ENCODE data around the gene LY9.

The LY9 gene

DNA sequence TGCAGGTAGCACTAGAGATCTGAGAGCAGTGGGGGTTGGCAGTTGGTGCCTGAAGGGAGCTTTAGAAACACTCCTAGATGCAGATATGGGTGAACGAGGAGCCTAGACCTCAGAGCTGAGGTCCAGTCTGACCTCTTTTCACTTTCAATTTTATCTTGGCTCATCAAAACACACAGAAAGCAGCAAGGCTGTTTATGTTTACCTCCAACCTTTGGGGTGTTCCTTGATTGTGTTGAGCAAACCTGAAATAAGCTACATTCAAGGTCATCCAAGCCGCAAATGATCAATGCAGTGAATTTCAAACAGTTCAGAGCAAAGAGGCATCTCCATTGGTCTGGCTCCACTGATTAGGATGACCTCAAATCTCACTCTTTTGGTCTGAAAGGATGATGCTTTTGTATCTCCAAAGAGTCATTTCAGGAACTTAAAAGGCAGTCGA, 1.3 kb downstream of the LY9 start:
- Histone ChIP-seq H3K36me3 (ENCODE audit: insufficient read depth, insufficient read length, low read length) (no peaks in the 10 kb centered on the region), H3K27me3 (ENCODE audit: insufficient read depth, insufficient read length) (no peaks in the 10 kb centered on the region), H3K9ac (ENCODE audit: insufficient read length, low read depth) (no peak overlapping the region), H3K4me1 (ENCODE audit: insufficient read depth, insufficient read length) (no peaks in the 10 kb centered on the region), H3K9me3 (ENCODE audit: insufficient read depth, low read length) (no peaks in the 10 kb centered on the region), H3K4me3 (ENCODE audit: insufficient read length, low read depth) (no peak overlapping the region)
- TF ChIP-seq ZNF274 (IDR thresholded peaks at IDR 0.05; ENCODE audit: low read depth, low read length) (no peak), SUZ12 (IDR thresholded peaks at IDR 0.05; ENCODE audit: extremely low read depth, insufficient read depth, insufficient read length) (no peak), YY1 (IDR thresholded peaks at IDR 0.05; ENCODE audit: insufficient read depth, insufficient read length) (no peak)
- no peak for DNase-seq (ENCODE audit: low read depth, low spot score)

GRCh38 chr1:160797861-160798273, 1.9 kb downstream of the LY9 start:
- Histone ChIP-seq H3K36me3 (ENCODE audit: insufficient read depth, insufficient read length, low read length) (no peaks in the 10 kb centered on the region), H3K4me1 (ENCODE audit: insufficient read depth, insufficient read length) (no peaks in the 10 kb centered on the region), H3K9ac (ENCODE audit: insufficient read length, low read depth) (no peak overlapping the region), H3K4me3 (ENCODE audit: insufficient read length, low read depth) (no peak overlapping the region), H3K27me3 (ENCODE audit: insufficient read depth, insufficient read length) (no peaks in the 10 kb centered on the region), H3K9me3 (ENCODE audit: insufficient read depth, low read length) (no peaks in the 10 kb centered on the region)
- no peak for TF ChIP-seq ZNF274 (IDR thresholded peaks at IDR 0.05; ENCODE audit: low read depth, low read length)
- no peak for TF ChIP-seq YY1 (IDR thresholded peaks at IDR 0.05; ENCODE audit: insufficient read depth, insufficient read length)
- TF ChIP-seq SUZ12 (IDR thresholded peaks at IDR 0.05; ENCODE audit: extremely low read depth, insufficient read depth, insufficient read length), result no peak
- DNase-seq (ENCODE audit: low read depth, low spot score), result no peak

GRCh38 chr1:160798439-160798838, 2.5 kb downstream of the LY9 start:
- no peak overlapping the region for H3K9ac ChIP-seq (ENCODE audit: insufficient read length, low read depth)

GRCh38 chr1:160799641-160800040, 3.7 kb downstream of the LY9 start:
- H3K4me3 ChIP-seq (ENCODE audit: insufficient read length, low read depth), result no peak overlapping the region
- TF ChIP-seq SUZ12 (IDR thresholded peaks at IDR 0.05; ENCODE audit: extremely low read depth, insufficient read depth, insufficient read length) (no peak), YY1 (IDR thresholded peaks at IDR 0.05; ENCODE audit: insufficient read depth, insufficient read length) (no peak), ZNF274 (IDR thresholded peaks at IDR 0.05; ENCODE audit: low read depth, low read length) (no peak)
- no peaks in the 10 kb centered on the region for H3K4me1 ChIP-seq (ENCODE audit: insufficient read depth, insufficient read length)
- no peaks in the 10 kb centered on the region for H3K27me3 ChIP-seq (ENCODE audit: insufficient read depth, insufficient read length)
- no peaks in the 10 kb centered on the region for H3K36me3 ChIP-seq (ENCODE audit: insufficient read depth, insufficient read length, low read length)
- 0 out of 2 replicates have a peak, but pooled peaks cover 4% of the 10 kb centered on the region for H3K9me3 ChIP-seq (ENCODE audit: insufficient read depth, low read length)
- DNase-seq (ENCODE audit: low read depth, low spot score), result no peak
- no peak overlapping the region for H3K9ac ChIP-seq (ENCODE audit: insufficient read length, low read depth)

More at GRCh38 chr1:160798439-160798838, 2.5 kb downstream of the LY9 start:
- Histone ChIP-seq H3K9me3 (ENCODE audit: insufficient read depth, low read length) (no peaks in the 10 kb centered on the region), H3K36me3 (ENCODE audit: insufficient read depth, insufficient read length, low read length) (no peaks in the 10 kb centered on the region), H3K27me3 (ENCODE audit: insufficient read depth, insufficient read length) (no peaks in the 10 kb centered on the region), H3K4me1 (ENCODE audit: insufficient read depth, insufficient read length) (no peaks in the 10 kb centered on the region), H3K4me3 (ENCODE audit: insufficient read length, low read depth) (no peak overlapping the region)
- TF ChIP-seq SUZ12 (IDR thresholded peaks at IDR 0.05; ENCODE audit: extremely low read depth, insufficient read depth, insufficient read length) (no peak), ZNF274 (IDR thresholded peaks at IDR 0.05; ENCODE audit: low read depth, low read length) (no peak), YY1 (IDR thresholded peaks at IDR 0.05; ENCODE audit: insufficient read depth, insufficient read length) (no peak)
- no peak for DNase-seq (ENCODE audit: low read depth, low spot score)

DNA sequence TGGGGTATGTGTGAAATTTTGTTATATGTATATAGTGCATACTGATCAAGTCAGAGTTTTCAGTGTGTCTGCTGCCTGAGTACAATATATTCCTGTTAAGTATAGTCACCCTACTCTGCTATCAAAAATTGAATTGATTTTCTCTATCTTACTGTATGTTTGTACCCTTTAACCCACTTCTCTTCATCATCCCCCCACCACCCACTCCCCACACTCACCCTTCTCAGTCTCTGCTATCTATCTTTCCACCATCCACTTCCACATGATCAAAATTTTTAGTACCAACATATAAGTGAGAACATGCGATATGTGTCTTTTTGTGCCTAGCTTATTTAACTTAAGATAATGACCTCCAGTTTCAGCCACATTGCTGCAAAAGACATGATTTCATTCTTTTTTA, 4.2 kb downstream of the LY9 start:
- Histone ChIP-seq H3K9me3 (ENCODE audit: insufficient read depth, low read length) (peaks cover 8% of the 10 kb centered on the region; the same call in 1 of the 2 replicates), H3K4me1 (ENCODE audit: insufficient read depth, insufficient read length) (no peaks in the 10 kb centered on the region), H3K9ac (ENCODE audit: insufficient read length, low read depth) (no peak overlapping the region), H3K4me3 (ENCODE audit: insufficient read length, low read depth) (no peak overlapping the region), H3K27me3 (ENCODE audit: insufficient read depth, insufficient read length) (no peaks in the 10 kb centered on the region), H3K36me3 (ENCODE audit: insufficient read depth, insufficient read length, low read length) (no peaks in the 10 kb centered on the region)
- TF ChIP-seq ZNF274 (IDR thresholded peaks at IDR 0.05; ENCODE audit: low read depth, low read length), result no peak
- no peak for TF ChIP-seq SUZ12 (IDR thresholded peaks at IDR 0.05; ENCODE audit: extremely low read depth, insufficient read depth, insufficient read length)
- no peak for TF ChIP-seq YY1 (IDR thresholded peaks at IDR 0.05; ENCODE audit: insufficient read depth, insufficient read length)
- DNase-seq (ENCODE audit: low read depth, low spot score), result no peak

DNA sequence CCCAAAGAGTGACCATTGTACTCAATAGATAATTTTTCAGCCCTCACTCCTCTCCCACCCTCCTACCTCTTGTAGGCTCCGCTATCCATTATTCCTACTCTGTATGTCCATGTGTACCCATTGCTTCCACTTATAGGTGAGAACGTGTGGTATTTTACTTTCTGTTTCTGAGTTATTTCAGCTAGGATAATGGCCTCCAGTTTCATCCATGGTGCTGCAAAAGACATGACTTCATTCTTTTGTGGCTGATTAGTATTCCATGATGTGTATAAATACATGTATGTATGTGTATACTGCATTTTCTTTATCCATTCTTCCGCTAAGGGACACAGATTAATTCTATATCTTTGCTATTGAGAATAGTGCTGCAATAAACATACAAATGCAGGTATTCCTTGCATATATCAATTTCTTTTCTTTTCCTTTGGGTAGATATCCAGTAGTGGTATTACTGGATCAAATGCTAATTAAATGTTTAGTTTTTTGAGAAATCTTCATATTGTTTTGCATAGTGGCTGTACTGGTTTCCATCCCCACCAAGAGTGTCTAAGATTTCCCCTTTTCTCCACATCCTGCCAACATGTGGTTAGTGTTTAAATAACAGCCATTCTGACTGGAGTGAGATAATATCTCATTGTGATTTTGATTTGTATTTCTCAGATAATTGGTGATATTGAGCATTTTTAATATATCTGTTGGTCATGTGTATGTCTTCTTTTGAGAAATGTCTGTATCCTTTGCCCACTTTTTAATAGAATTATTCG, 4.9 kb downstream of the LY9 start:
- no peaks in the 10 kb centered on the region for H3K27me3 ChIP-seq (ENCODE audit: insufficient read depth, insufficient read length)
- H3K4me1 ChIP-seq (ENCODE audit: insufficient read depth, insufficient read length), result no peaks in the 10 kb centered on the region
- peaks cover 12% of the 10 kb centered on the region; the same call in 1 of the 2 replicates for H3K9me3 ChIP-seq (ENCODE audit: insufficient read depth, low read length)
- no peak for TF ChIP-seq SUZ12 (IDR thresholded peaks at IDR 0.05; ENCODE audit: extremely low read depth, insufficient read depth, insufficient read length)
- no peak for TF ChIP-seq YY1 (IDR thresholded peaks at IDR 0.05; ENCODE audit: insufficient read depth, insufficient read length)
- no peak for TF ChIP-seq ZNF274 (IDR thresholded peaks at IDR 0.05; ENCODE audit: low read depth, low read length)
- no peaks in the 10 kb centered on the region for H3K36me3 ChIP-seq (ENCODE audit: insufficient read depth, insufficient read length, low read length)
- H3K4me3 ChIP-seq (ENCODE audit: insufficient read length, low read depth), result no peak overlapping the region
- H3K9ac ChIP-seq (ENCODE audit: insufficient read length, low read depth), result no peak overlapping the region
- no peak for DNase-seq (ENCODE audit: low read depth, low spot score)

DNA sequence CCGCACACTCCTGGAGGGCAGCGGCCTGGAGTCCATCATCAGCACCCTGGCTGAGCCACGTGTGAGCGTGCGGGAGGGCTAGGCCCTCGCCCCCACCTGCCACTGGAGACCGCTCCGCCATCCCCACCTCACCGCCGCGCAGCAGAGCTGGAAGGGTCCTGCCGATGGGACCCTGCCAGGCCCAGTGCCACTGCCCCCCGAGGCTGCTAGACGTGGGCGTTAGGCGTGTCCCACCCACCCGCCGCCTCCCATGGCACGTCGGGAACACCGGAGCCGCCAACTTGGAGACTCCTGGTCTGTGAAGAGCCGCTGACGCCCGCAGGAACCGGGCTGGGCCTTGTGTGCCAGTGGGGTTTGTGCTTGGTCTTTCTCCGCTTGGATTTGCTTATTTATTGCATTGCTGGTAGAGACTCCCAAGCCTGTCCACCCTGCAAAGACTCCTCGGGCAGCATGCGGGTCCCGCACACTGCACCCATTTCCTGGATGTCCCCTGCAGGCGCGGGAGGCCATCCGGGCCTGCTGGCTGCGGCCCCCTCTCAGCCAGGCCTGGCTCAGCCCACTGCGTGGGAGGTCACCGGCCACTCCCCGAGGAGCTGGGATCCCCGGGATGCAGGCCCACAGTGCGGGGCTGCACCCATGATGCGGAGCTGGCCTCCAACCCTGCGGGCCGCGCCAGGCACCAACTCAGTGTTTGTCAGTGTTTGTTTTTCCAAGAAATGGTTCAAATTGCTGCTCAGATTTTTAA, 6.0 kb downstream of the LY9 start:
- Histone ChIP-seq H3K27me3 (ENCODE audit: insufficient read depth, insufficient read length) (no peaks in the 10 kb centered on the region), H3K4me1 (ENCODE audit: insufficient read depth, insufficient read length) (no peaks in the 10 kb centered on the region), H3K36me3 (ENCODE audit: insufficient read depth, insufficient read length, low read length) (no peaks in the 10 kb centered on the region), H3K4me3 (ENCODE audit: insufficient read length, low read depth) (no peak overlapping the region), H3K9ac (ENCODE audit: insufficient read length, low read depth) (no peak overlapping the region), H3K9me3 (ENCODE audit: insufficient read depth, low read length) (peaks cover 20% of the 10 kb centered on the region; the same call in 1 of the 2 replicates)
- no peak for TF ChIP-seq YY1 (IDR thresholded peaks at IDR 0.05; ENCODE audit: insufficient read depth, insufficient read length)
- TF ChIP-seq SUZ12 (IDR thresholded peaks at IDR 0.05; ENCODE audit: extremely low read depth, insufficient read depth, insufficient read length), result no peak
- TF ChIP-seq ZNF274 (IDR thresholded peaks at IDR 0.05; ENCODE audit: low read depth, low read length), result no peak
- DNase-seq (ENCODE audit: low read depth, low spot score), result no peak

All from NT2/D1 (cell line).